ENCODE results near the gene IL2RA.
"Not testable (repeated sequence)": the region's sequence is repeated elsewhere in the genome, so short reads cannot be mapped to it uniquely, and the experiment has no call there.

IL2RA gene

GRCh38 chr10:6056411-6057135, 5.6 kb downstream of the IL2RA start:
- no peak for DNase-seq

DNA sequence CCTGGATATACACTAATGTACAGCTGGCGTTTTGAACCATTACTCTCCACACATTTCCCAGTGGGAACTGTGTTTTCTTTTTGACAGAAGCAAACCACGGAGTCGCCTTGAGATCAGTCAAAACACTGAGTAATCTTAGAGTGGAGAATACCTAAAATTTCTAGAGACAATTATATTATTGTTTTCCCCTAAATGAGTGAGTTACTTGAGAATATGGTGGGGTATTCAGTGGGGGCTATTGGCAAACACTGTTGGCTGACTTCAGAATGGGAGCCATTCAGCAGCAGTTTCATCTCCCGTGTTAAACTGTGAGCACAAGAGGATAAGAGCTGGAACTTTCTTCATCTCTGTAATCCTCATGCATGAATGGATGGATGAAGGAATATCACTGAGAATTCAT, 6.2 kb downstream of the IL2RA start:
- no peak for DNase-seq

- DNase-seq: no peak
Measured at GRCh38 chr10:6054884-6055283, 7.3 kb downstream of the IL2RA start.

DNA sequence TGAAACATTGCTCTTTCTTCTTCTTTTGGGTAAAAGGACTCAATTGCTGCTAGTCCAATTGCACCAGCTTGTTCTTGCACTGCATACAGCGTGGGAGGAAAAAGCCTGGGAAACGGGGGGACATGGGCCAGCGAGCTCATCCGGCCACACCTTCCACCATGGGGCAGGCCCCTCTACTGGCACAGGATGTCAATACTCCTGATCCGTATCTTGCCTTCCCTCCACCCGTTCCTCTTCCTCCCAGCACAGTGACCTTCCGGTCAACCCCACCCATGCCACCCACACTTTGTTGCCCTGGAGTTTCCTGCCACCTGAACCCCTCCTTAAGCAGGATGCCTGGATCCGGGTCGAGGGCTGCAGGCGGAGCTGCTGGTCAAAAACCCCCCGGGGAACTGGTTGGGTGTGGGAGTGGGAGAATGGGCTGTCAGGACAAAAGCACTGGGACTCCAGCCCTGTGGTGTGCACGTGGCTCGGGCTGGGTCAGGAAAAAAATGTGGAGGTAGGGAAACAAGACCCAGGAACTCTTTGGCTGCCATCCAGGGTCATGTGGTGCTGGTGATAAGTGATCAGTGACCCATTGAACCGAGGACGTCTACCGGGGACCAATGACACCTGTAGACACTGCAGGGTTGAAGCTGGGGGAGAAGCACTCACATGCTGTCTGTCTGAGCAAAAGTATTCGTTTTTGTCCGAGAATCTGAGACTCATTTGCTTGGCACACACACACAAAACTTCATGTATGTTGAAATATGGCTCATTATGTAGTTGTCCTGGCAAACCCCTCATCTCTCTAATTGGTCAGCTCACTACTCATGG, 8.1 kb downstream of the IL2RA start:
- no peak for DNase-seq

- no peak for DNase-seq
Measured at GRCh38 chr10:6053303-6053702, 8.9 kb downstream of the IL2RA start.

GRCh38 chr10:6052247-6053221, 9.6 kb downstream of the IL2RA start:
- DNase-seq: no peak

- DNase-seq: peak; percentile 85
Measured at GRCh38 chr10:6050801-6051445, 11.2 kb downstream of the IL2RA start.

GRCh38 chr10:6049031-6049400, 13.2 kb downstream of the IL2RA start:
- DNase-seq: no peak

DNA sequence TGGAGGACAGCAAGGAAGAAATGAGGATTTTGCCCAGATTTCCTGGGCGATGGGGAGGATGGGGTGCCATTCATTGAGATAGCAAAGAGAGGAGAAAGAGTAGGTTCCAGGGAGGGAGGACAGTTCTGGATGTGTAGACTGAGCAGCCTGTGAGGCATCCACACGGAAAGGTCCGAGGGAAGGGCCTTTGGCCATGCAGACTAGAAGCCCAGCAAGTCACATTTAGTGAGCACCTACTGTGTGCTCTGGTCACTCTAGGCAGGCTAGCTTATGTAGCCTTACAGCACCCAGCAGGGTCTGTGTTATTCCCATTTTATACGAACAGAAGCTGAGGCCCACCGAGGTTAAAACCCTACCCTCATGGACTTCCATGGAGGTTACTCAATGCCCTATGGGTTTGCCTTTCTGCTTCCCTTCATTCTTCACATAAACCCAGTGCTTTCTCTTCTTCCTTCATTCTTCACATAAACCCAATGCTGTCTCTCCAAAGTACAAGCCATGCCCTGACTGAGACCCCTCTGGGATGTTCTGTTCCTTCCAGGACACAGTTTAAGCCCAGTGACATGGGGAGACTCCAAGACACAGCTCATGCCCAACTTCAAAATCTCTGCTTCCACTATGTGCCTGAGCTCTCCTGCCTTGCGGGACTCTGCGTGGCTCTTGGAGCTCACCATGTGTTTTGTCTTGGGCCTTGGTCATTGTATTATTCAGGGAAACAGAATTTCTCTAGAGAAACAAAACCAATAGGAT, 13.7 kb downstream of the IL2RA start:
- no peak for DNase-seq

GRCh38 chr10:6047847-6048246, 14.3 kb downstream of the IL2RA start:
- DNase-seq: no peak

DNA sequence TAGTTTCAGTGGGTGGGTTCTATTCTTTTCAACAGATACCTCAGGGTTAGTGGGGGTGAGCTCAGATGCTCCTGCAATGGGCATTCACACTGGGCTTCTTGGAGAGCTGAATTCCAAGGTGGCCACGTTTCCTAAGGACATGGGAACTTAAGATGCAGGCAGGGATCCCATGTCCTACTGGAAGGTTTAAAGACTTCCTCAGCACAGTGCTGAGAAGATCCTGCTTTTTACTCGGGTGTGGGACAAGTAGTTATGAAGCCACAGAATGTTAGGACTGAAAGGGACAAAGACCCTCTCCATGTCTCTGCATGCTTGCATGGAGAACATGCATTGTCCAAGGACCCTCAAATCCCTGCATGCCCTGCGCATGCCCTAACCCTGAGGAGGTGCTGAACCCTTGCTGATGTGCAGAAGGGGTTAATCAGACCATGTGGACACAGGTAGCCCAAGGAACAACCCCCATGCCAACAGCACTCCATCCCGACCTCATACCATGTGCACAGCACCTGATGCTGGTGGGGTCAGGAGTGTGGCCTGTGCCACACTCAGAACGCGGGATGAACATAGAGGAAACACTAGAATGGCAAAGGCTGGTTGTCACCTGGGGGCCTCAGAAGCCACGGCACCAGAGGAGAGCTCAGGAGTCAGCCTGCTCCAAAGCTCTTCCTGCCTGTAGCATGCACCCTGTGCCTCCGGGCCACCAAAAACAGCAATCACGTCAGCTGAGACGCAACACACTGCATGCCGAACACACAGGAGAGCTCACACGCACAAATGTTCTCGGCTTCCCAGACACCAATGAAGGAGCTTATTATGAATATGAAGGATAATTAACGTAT, 15.2 kb downstream of the IL2RA start:
- no peak for DNase-seq

- no peak for DNase-seq
Measured at GRCh38 chr10:6045878-6046772, 16.0 kb downstream of the IL2RA start.

DNA sequence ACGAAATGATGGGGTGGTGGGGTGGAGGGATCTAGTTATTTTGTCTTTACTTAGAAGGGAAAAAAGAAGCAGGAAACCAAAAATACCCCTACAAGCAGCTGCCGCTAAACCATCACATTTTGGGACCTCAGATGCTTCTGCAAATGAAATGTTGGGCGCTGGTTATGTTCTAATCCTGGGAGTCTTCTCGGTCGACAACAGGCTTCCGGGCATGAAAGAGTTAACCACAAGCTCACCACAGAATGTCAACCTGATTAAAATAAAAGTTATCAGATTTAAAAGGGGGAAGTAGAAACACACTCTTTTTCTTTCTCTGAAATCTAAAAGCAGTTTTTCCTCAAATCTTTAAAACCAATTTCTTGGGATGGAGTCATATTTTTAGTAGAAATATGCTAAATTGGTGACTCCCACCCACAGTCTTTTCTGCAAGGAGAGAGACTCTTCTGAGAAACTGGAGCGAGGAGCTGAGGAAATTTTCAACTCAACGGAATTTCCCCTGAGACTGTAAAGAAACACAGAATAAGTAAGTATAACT, 16.8 kb downstream of the IL2RA start:
- no peak for DNase-seq

DNA sequence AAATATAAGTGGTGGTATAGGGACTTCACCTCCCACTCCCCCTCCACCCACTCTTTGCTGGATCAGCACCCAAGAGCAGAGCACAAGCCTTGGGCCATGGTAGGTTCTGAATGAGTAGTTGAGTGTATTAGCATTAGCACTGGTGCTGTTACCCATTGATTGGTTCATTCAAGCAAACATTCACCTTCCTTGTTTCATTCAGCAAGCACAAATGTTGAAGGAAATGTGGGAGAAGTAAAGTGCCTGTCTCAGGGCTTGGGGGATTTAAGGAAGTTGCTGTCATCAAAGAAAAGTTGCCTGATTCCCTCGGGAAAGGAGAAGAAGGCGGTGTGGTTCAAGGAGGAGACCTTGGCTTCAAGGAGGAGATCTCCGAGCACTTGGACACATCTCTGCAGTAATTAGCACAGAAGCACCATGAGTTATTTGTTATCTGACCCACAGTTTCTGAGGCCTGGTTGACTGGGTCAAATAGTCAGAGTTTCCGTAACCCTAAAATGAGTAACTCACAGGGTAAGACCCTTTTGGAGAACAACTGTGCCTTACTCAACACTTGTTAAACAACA, 17.3 kb downstream of the IL2RA start:
- DNase-seq: no peak

GRCh38 chr10:6044060-6044459, 18.1 kb downstream of the IL2RA start:
- DNase-seq: no peak

- not testable (repeated sequence) for DNase-seq
Measured at GRCh38 chr10:6043377-6043776, 18.8 kb downstream of the IL2RA start.

- DNase-seq: no peak
Measured at GRCh38 chr10:6040205-6040604, 22.0 kb downstream of the IL2RA start.

DNA sequence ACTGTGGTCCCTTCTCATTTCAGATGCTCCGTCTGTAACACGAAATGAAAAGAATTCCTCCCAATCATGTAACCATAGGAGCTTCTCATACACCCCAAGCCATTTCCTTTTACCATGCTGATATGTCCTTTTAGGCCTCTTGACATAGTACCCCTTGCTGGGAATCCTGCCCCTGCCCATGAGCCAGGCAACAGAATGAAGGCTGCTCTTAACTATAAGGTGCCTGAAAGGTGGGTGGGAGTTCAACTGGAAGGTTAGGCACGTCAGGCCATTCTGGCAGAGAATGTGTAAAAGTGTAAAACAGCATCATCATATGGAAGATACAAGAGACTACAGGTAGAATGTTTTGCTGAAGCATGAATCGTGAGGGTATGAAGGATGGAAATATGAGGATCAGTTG, 22.5 kb downstream of the IL2RA start:
- no peak for DNase-seq

DNA sequence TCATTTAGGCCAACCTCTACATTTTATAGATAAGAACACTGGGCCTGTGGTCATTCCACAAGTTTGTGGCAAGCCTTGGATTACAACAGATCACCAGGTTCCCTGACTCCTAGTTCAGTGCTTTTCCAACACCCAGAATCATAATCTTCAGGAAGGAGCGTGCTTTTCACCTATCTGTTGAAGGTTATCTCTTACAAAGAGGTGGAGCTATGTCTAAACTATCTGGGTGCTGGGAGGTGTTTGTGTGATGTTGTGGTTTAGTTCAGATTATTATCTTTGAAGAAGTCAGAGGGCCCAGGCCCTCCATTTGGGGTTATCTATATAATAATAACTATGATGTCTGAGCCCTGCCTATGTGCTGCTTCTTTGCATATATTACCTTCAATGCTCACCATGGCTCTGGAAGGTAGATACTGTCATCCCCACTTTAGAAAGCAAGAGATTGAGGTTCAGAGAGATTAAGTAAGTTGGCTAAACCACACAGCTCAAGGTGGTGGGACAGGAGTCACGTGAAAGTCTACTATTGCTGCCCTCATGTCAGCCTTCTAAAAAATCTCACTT, 24.0 kb downstream of the IL2RA start:
- no peak for DNase-seq
